Loucy (cell line): ENCODE results near the gene ASB8.

Experiments
- EZH2phosphoT487 ChIP-seq: fragments of 200-600 bp; IDR thresholded peaks from 2 replicates; pipeline ENCODE4 v1.6.1; 2018; ENCODE audit warnings: antibody characterized with exemption, mild to moderate bottlenecking, moderate library complexity, borderline replicate concordance
- TF ChIP-seq, protein P1 (sequence below): fragments of 200-600 bp; sonication (generic); conservative IDR thresholded peaks from 2 replicates; pipeline ENCODE4 v1.5.1; 2014; ENCODE audit warnings: mild to moderate bottlenecking, antibody characterized with exemption, low read length

DNA sequence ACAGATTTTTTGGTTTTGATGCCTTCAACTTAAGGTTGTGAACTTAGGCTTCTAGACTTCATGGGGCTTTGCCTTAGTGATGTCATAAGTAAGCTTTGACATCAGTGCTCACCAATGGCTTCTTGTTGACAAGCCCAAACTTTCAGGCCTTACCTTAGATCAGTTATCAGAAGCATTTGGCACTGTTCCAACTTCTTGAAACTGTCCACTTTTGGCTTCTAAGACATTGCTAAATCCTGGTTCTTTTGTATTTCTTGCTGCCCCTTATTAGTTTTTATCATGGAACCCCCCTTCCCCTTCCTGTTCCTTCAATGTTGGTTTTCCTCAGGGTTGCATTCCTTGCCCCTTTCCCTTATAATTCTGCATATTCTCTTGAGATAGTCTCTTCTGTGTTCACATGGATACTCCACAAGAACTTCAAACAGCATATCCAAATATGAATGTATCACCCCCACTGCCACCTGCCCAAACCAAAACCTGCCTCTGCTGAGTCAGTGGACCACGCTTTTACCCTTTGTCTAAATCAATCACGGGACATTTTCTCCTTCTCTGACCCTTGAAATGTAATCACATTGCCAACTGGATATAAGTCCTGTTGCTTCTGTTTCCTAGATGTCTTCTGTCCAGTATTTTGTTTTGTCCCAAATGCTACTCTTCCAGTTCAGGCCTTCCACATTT lies 30.2 kb downstream of the ASB8 start:
- TF ChIP-seq, protein P1, sequence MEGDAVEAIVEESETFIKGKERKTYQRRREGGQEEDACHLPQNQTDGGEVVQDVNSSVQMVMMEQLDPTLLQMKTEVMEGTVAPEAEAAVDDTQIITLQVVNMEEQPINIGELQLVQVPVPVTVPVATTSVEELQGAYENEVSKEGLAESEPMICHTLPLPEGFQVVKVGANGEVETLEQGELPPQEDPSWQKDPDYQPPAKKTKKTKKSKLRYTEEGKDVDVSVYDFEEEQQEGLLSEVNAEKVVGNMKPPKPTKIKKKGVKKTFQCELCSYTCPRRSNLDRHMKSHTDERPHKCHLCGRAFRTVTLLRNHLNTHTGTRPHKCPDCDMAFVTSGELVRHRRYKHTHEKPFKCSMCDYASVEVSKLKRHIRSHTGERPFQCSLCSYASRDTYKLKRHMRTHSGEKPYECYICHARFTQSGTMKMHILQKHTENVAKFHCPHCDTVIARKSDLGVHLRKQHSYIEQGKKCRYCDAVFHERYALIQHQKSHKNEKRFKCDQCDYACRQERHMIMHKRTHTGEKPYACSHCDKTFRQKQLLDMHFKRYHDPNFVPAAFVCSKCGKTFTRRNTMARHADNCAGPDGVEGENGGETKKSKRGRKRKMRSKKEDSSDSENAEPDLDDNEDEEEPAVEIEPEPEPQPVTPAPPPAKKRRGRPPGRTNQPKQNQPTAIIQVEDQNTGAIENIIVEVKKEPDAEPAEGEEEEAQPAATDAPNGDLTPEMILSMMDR = no peak
- no peak for TF ChIP-seq EZH2phosphoT487
